GM18909 (cell line): ENCODE data around the gene ELAPOR1.

ENCODE experiments used
- ATAC-seq: cut with Tn5 transposase; IDR thresholded peaks from one replicate; pipeline ENCODE4 v1.9.1; 2021; ENCODE audit warnings: mild to moderate bottlenecking; ENCODE audit not compliant: unreplicated experiment, poor library complexity

ELAPOR1 gene, protein sequence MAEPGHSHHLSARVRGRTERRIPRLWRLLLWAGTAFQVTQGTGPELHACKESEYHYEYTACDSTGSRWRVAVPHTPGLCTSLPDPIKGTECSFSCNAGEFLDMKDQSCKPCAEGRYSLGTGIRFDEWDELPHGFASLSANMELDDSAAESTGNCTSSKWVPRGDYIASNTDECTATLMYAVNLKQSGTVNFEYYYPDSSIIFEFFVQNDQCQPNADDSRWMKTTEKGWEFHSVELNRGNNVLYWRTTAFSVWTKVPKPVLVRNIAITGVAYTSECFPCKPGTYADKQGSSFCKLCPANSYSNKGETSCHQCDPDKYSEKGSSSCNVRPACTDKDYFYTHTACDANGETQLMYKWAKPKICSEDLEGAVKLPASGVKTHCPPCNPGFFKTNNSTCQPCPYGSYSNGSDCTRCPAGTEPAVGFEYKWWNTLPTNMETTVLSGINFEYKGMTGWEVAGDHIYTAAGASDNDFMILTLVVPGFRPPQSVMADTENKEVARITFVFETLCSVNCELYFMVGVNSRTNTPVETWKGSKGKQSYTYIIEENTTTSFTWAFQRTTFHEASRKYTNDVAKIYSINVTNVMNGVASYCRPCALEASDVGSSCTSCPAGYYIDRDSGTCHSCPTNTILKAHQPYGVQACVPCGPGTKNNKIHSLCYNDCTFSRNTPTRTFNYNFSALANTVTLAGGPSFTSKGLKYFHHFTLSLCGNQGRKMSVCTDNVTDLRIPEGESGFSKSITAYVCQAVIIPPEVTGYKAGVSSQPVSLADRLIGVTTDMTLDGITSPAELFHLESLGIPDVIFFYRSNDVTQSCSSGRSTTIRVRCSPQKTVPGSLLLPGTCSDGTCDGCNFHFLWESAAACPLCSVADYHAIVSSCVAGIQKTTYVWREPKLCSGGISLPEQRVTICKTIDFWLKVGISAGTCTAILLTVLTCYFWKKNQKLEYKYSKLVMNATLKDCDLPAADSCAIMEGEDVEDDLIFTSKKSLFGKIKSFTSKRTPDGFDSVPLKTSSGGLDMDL

DNA sequence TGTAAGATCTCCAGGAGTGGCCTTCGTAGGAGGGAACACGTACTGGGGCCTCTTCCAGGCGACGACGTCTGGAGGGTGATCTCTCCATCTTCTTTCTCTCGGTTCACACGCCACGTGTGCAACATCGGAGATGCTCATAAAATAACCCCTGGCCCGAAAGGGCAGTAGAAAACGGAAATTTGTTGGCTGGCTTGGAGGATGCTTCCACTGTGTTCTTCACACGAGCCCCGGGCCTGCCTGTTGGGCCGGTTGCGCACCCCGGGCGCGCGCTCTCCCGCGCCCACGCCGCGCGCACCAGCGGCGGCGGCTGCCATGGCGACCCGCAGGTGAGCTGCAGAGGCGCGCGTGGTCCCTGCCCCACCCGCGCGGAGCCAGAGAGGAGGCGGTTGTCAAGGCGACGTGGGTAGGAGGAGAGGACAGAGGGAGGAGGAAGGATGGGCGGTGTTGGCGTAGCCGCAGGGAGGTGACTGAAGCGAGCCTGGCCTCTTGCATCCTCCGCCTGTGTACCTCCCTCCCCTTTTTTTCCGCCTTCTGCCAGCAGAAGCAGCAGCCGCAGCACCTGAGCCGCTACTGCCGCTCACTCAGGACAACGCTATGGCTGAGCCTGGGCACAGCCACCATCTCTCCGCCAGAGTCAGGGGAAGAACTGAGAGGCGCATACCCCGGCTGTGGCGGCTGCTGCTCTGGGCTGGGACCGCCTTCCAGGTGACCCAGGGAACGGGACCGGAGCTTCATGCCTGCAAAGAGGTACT is at the start of gene ELAPOR1:
Gene ELAPOR1, plus strand, starts transcription at position 526 of the 752 bp plus-strand sequence. Its CDS starts 69 bp downstream, at position 595.
- no peak for ATAC-seq

- no peak for ATAC-seq
Observed at GRCh38 chr1:109065137-109065536, 48.8 kb upstream of the ELAPOR1 start.

- no peak for ATAC-seq
Observed at GRCh38 chr1:109067883-109068282, 46.0 kb upstream of the ELAPOR1 start.

- no peak for ATAC-seq
Observed at GRCh38 chr1:109069294-109069693, 44.6 kb upstream of the ELAPOR1 start.

DNA sequence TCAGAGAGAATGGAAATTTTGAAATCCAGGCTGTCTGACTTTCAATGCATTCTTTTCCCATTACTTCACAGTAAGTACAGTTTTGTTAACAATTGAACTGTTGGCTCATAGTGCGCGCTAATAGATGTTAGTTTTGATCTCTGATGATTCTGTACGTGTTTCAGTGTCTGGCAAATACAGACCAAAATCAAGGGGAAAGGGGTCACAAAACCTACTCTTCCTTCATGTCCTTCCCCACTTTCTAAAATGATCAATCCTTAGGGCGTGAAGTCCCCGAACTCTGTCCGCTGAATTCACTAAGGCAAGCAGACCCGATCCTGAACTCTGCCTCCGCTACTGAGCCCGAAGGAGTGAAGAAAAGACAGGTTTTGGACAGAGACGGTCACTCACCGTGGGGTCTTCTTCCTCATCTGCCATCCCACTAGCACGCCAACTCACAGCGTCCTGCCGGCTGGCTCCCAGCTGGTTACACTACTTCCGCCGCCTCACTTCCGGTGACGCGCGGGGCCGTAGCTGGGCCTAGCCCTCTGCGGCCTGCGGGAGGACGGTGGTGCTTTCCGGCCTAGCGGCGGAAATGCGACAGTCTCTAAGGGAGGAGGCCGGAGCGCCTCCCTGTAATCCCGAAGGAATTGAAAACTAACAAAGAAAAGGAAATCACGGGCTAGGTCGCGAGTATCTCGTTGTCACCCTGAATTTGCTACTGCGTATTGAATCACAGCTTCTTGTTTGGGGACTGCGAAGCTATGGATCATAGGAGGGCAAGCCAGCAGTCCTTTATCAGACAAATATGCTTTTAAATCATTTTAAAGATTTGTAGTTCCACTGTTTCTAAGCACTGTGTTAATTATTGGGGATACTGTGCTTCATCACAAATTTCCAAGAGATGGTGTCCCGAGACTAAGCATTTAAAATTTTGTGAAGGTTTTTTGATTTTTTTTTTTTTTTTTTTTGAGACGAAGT is 38.1 kb upstream of the ELAPOR1 start, which contains the start of gene TAF13:
Gene TAF13, minus strand, starts transcription at position 473 of the 960 bp plus-strand sequence. Its CDS starts 56 bp downstream, at position 417.
- ATAC-seq = peak; percentile 100

GRCh38 chr1:109078317-109078716 is 35.6 kb upstream of the ELAPOR1 start:
- no peak for ATAC-seq

- ATAC-seq = no peak
Observed at GRCh38 chr1:109079240-109079622, 34.7 kb upstream of the ELAPOR1 start.

DNA sequence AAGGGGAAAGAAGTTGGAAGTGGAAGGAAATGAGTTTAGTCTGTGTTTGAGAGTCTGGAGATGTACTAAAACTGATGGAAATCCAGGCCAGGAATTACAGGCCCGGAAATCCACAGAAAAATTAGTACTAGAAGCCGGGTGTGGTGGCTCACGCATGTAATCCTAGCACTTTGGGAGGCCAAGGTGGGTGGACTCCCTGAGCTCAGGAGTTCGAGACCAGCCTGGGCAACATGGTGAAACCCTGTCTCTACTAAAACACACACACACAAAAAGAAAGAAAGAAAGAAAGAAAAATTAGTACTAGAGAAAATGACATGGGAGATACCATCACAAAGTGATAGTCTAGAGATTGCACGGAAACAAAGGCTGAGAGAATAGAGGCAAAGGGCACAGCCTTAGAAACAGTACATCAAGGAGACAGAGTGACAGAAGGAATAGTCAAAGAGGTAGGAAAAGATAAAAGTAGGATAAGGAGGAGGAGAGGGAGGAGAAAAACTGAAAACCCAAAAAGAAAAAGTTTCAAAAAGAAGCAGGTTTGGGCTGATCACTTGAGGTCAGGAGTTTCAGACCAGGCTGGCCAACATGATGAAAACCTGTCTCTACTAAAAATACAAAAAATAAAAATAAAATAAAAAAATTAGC is 33.4 kb upstream of the ELAPOR1 start:
- ATAC-seq = no peak

DNA sequence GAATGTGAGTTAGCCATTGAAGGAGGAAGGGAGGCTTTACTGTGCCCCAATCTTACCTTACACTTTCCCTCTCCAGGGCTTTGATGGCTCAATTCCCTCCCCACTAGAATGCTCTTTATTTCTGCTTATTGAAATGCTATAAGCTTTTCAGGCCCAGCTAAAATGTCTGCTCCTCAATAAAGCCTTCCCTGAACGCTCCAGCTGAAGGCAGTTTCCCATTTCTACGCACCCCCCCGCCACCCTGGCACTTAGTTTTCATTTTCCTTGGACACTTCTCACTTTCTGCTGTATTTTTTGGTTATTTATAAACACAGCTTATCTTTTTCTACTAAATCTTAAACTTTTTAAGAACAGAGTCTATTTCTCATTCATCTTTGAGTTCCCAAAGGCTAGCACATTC is 30.4 kb upstream of the ELAPOR1 start:
- no peak for ATAC-seq

- no peak for ATAC-seq
Observed at GRCh38 chr1:109083923-109084322, 30.0 kb upstream of the ELAPOR1 start.

- no peak for ATAC-seq
Observed at GRCh38 chr1:109084563-109085517, 29.1 kb upstream of the ELAPOR1 start.

- ATAC-seq = no peak
Observed at GRCh38 chr1:109089242-109090015, 24.5 kb upstream of the ELAPOR1 start.

GRCh38 chr1:109090196-109091077 is 23.5 kb upstream of the ELAPOR1 start, which contains the start of gene TMEM167B:
TSS of gene TMEM167B (plus strand) at chr1:109090764. CDS start at chr1:109090873, 109 bp downstream.
- peak; percentile 96 for ATAC-seq

DNA sequence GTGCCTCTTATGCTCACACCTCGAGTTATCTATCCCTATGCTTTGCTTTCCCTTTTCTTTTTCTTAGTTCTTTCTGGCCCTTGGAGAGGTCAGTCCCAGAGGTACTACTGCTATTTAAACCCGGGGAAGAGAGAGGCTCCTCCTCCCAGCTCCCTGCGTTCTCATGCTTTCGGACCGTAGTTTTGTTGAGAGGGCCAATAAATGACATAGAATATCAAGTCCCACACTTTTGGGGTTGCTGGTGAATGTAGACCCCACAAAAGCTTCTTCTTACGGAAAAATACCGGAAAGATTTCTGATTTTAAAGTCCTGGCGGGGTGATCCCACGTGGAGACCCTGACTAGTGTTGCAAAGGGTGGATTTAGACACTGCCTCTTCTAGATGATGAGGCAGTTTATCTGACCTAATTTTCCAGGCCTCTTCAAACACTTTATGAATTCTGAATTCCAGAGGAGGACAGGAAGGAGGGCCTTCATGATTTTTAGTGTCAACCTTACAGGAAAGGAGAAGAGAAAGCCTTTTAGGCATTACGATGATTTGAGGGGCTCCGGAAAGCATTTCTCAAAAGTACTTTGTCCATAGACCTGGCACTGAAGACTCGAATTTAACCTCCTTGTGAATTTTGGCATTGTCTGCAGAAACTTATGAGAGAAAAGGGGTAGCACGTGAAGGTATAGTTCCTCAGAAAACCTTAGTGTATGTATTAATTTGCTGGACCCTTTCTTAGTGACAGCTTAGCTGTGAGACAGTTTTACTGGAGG is 22.7 kb upstream of the ELAPOR1 start:
- peak; percentile 61 for ATAC-seq

DNA sequence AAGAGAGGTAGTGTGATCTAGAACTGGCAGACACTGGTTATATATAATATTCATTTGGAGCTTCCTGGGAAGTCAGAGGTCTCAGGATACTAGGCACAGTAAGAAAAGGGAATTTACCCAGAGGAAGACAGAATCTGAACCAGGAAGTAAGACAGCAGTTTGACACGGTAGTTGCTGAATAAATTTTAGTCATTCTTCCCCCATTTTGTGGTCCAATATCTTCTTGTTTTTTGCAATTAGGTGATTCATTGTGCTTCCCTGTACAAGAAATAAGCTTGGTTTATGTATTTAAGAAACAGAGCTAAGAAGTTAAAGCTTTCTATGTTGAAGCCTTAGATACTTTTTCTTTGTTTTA is 22.1 kb upstream of the ELAPOR1 start:
- no peak for ATAC-seq
